ENCODE measurements around the gene WAPL. TPM values are rescaled to one million over a fixed set of nuclear protein-coding genes. Genes with fewer than 3 reads are reported as not detected.

Gene WAPL
- total and polyA plus RNA-seq, 8 donors, result 28.2 to 48.0 (median 44.3) TPM

DNA sequence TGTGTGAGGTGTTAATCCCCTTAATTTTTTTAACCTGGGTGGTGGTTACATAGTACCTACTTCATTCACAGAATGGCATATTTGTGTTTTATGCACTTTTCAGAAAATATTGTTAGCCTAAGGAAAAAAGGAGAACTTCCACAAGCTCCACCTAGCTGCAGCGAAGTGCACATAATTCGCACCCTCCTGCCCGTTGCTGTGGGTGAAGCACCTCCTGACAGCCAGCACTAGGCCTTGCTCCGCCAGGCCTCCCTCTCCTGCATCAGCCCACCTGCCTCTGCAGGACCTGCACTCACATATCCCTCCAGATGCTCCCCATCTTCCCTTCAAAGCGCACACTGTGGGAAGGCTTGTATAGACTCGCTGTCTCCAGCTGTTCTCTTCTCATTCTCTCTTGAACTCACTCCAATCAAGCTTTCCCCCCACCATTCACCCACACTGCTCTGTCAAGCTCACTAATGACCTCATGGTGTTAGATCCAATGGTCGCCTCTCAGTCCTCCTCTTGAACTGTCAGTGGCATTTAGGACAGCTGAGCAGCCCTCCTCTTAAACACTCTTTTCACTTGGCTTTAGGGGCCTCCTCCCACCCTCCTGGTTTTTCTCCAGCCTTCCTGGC lies 134.3 kb downstream of the WAPL start:
- TF ChIP-seq, protein P1, sequence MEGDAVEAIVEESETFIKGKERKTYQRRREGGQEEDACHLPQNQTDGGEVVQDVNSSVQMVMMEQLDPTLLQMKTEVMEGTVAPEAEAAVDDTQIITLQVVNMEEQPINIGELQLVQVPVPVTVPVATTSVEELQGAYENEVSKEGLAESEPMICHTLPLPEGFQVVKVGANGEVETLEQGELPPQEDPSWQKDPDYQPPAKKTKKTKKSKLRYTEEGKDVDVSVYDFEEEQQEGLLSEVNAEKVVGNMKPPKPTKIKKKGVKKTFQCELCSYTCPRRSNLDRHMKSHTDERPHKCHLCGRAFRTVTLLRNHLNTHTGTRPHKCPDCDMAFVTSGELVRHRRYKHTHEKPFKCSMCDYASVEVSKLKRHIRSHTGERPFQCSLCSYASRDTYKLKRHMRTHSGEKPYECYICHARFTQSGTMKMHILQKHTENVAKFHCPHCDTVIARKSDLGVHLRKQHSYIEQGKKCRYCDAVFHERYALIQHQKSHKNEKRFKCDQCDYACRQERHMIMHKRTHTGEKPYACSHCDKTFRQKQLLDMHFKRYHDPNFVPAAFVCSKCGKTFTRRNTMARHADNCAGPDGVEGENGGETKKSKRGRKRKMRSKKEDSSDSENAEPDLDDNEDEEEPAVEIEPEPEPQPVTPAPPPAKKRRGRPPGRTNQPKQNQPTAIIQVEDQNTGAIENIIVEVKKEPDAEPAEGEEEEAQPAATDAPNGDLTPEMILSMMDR (IDR thresholded peaks at IDR 0.05), result no peak
- ATAC-seq, result no peak
- Histone ChIP-seq H3K9me3 (no peaks in the 10 kb centered on the region), H3K4me1 (peaks cover 4 to 8% of the 10 kb centered on the region in 2 donors), H3K4me3 (no peak overlapping the region), H3K27me3 (peaks cover 19 to 83% of the 10 kb centered on the region in 2 donors), H3K27ac (no peak overlapping the region), H3K36me3 (no peaks in the 10 kb centered on the region)
- DNase-seq, result no peak
- intact Hi-C loops (cut with DNase I), result no loop called here

GRCh38 chr10:86385806-86386205 lies 135.8 kb downstream of the WAPL start:
- Histone ChIP-seq H3K27ac (no peak overlapping the region), H3K4me1 (peaks cover 4 to 8% of the 10 kb centered on the region in 2 donors), H3K36me3 (no peaks in the 10 kb centered on the region), H3K27me3 (peaks cover 25 to 76% of the 10 kb centered on the region in 2 donors), H3K9me3 (no peaks in the 10 kb centered on the region), H3K4me3 (no peak overlapping the region)
- ATAC-seq, result no peak
- DNase-seq, result no peak
- TF ChIP-seq, protein P1 (IDR thresholded peaks at IDR 0.05), result no peak
- intact Hi-C loops (cut with DNase I), result no loop called here

Other genes starting within 250 kb of the WAPL start
- 1 to 10 TPM; 1.1 to 2.6 TPM for gene GRID1, start 155.0 kb downstream of the WAPL start, total RNA-seq
- gene GRID1, start 155.0 kb downstream of the WAPL start, polyA plus RNA-seq (ENCODE audit: insufficient read length in 6 of 6), result 1 to 10 TPM in 4 of 6 donors, under 1 TPM in 2; 0.81 to 1.9 (median 1.2) TPM
- not detected for gene OPN4, start 132.8 kb upstream of the WAPL start, total RNA-seq
- gene OPN4, start 132.8 kb upstream of the WAPL start, polyA plus RNA-seq (ENCODE audit: insufficient read length in 6 of 6), result not detected
- 1 to 10 TPM; 1.5 to 2.7 TPM for gene LDB3, start 146.7 kb upstream of the WAPL start, total RNA-seq
- gene LDB3, start 146.7 kb upstream of the WAPL start, polyA plus RNA-seq (ENCODE audit: insufficient read length in 6 of 6), result 1 to 10 TPM; 1.1 to 1.4 (median 1.3) TPM
- 10 to 100 TPM; 33.4 to 47.9 TPM for gene BMPR1A, start 234.8 kb upstream of the WAPL start, total RNA-seq
- 10 to 100 TPM; 67.6 to 87.2 (median 78.6) TPM for gene BMPR1A, start 234.8 kb upstream of the WAPL start, polyA plus RNA-seq (ENCODE audit: insufficient read length in 6 of 6)

All from left lung (tissue), 10 donors.